ENCODE data around the gene SLC11A1. TPM values are rescaled to one million over a fixed set of nuclear protein-coding genes. Genes with fewer than 3 reads are reported as not detected.
A peak's percentile ranks its signal among the peaks of the same experiment; 100 is the strongest.

The SLC11A1 gene
- total RNA-seq, 1 experiment from 2014 or later: 0.33 TPM

GRCh38 chr2:218400930-218401881, 19.1 kb downstream of the SLC11A1 start:
- DNase-seq: no peak
- Histone ChIP-seq H3K27me3 (ENCODE audit: low read length) (no peaks in the 10 kb centered on the region), H3K9ac (ENCODE audit: low read length) (peak overlapping the region; percentile 97), H3K4me2 (ENCODE audit: low read length) (peak overlapping the region; percentile 88), H3K4me1 (ENCODE audit: insufficient read depth, low read length) (peaks cover 43% of the 10 kb centered on the region), H3K36me3 (ENCODE audit: low read depth, low read length) (peaks cover 4% of the 10 kb centered on the region; the same call in 1 of the 2 replicates), H3F3A (ENCODE audit: low read length, unreplicated experiment) (peaks cover 8% of the 10 kb centered on the region), H3K4me3 (ENCODE audit: low read length) (peak overlapping the region; percentile 86), H3K9me2 (replicated peaks; ENCODE audit: low read length) (no peaks in the 10 kb centered on the region), H3K27ac (ENCODE audit: low read length) (no peak overlapping the region), H3K79me2 (ENCODE audit: low read length) (peaks cover 44% of the 10 kb centered on the region), H4K20me1 (ENCODE audit: low read length) (no peaks in the 10 kb centered on the region), H3K9me3 (ENCODE audit: low read length) (no peaks in the 10 kb centered on the region), H2AFZ (ENCODE audit: low read length) (no peak overlapping the region)
- ChIA-PET POLR2A (ENCODE audit: unreplicated experiment) (no interaction called here), CTCF (no interaction called here)
- intact Hi-C loops (cut with micrococcal nuclease): no loop called here
- no peak for ATAC-seq
- no TSS peak for BruUV-seq (replicated peaks)
- TF ChIP-seq EZH2phosphoT487 (IDR thresholded peaks at IDR 0.05; ENCODE audit: borderline replicate concordance, low read length) (no peak), EZH2 (IDR thresholded peaks at IDR 0.05; ENCODE audit: low read length, unreplicated experiment) (no peak), CTCF (conservative IDR thresholded peaks at IDR 0.05; ENCODE audit: low read depth, low read length) (no peak)

- no peaks in the 10 kb centered on the region for H3K9me3 ChIP-seq (ENCODE audit: low read length)
- DNase-seq (no peak), ATAC-seq (no peak)
- POLR2A ChIA-PET (ENCODE audit: unreplicated experiment): no interaction called here
- H3K9ac ChIP-seq (ENCODE audit: low read length): no peak overlapping the region
- no peaks in the 10 kb centered on the region for H3K27me3 ChIP-seq (ENCODE audit: low read length)
- no peaks in the 10 kb centered on the region for H4K20me1 ChIP-seq (ENCODE audit: low read length)
- H3K4me3 ChIP-seq (ENCODE audit: low read length): peak overlapping the region; percentile 86; the same call in 1 of the 2 replicates
- no peak overlapping the region for H3K27ac ChIP-seq (ENCODE audit: low read length)
- TF ChIP-seq CTCF (conservative IDR thresholded peaks at IDR 0.05; ENCODE audit: low read depth, low read length): no peak
- TF ChIP-seq EZH2phosphoT487 (IDR thresholded peaks at IDR 0.05; ENCODE audit: borderline replicate concordance, low read length): no peak
- TF ChIP-seq EZH2 (IDR thresholded peaks at IDR 0.05; ENCODE audit: low read length, unreplicated experiment): no peak
- peaks cover 44% of the 10 kb centered on the region for H3K79me2 ChIP-seq (ENCODE audit: low read length)
- intact Hi-C loops (cut with micrococcal nuclease): no loop called here
- H3K4me1 ChIP-seq (ENCODE audit: insufficient read depth, low read length): peaks cover 43% of the 10 kb centered on the region
- H3K9me2 ChIP-seq (replicated peaks; ENCODE audit: low read length): no peaks in the 10 kb centered on the region
- BruUV-seq (replicated peaks): no TSS peak
- peaks cover 4% of the 10 kb centered on the region; the same call in 1 of the 2 replicates for H3K36me3 ChIP-seq (ENCODE audit: low read depth, low read length)
- H2AFZ ChIP-seq (ENCODE audit: low read length): no peak overlapping the region
- CTCF ChIA-PET: no interaction called here
- peak overlapping the region; percentile 88 for H3K4me2 ChIP-seq (ENCODE audit: low read length)
- H3F3A ChIP-seq (ENCODE audit: low read length, unreplicated experiment): peaks cover 4% of the 10 kb centered on the region
These were observed 19.8 kb downstream of the SLC11A1 start for GRCh38 chr2:218401890-218402289.

GRCh38 chr2:218402491-218402901, 20.4 kb downstream of the SLC11A1 start:
- no peak for ATAC-seq
- ChIA-PET CTCF (no interaction called here), POLR2A (ENCODE audit: unreplicated experiment) (no interaction called here)
- H3K4me2 ChIP-seq (ENCODE audit: low read length): no peak overlapping the region
- BruUV-seq (replicated peaks): no TSS peak
- no peak for TF ChIP-seq EZH2phosphoT487 (IDR thresholded peaks at IDR 0.05; ENCODE audit: borderline replicate concordance, low read length)
- no peak for TF ChIP-seq CTCF (conservative IDR thresholded peaks at IDR 0.05; ENCODE audit: low read depth, low read length)
- TF ChIP-seq EZH2 (IDR thresholded peaks at IDR 0.05; ENCODE audit: low read length, unreplicated experiment): no peak
- no peaks in the 10 kb centered on the region for H3K27me3 ChIP-seq (ENCODE audit: low read length)
- DNase-seq: no peak
- no peak overlapping the region for H3K9ac ChIP-seq (ENCODE audit: low read length)
- no peaks in the 10 kb centered on the region for H3K9me3 ChIP-seq (ENCODE audit: low read length)
- H3K9me2 ChIP-seq (replicated peaks; ENCODE audit: low read length): no peaks in the 10 kb centered on the region
- intact Hi-C loops (cut with micrococcal nuclease): no loop called here
- peaks cover 41% of the 10 kb centered on the region for H3K4me1 ChIP-seq (ENCODE audit: insufficient read depth, low read length)
- no peaks in the 10 kb centered on the region for H4K20me1 ChIP-seq (ENCODE audit: low read length)
- H3K36me3 ChIP-seq (ENCODE audit: low read depth, low read length): peaks cover 4% of the 10 kb centered on the region; the same call in 1 of the 2 replicates
- H3K4me3 ChIP-seq (ENCODE audit: low read length): no peak overlapping the region
- no peak overlapping the region for H3K27ac ChIP-seq (ENCODE audit: low read length)
- no peak overlapping the region for H2AFZ ChIP-seq (ENCODE audit: low read length)
- H3F3A ChIP-seq (ENCODE audit: low read length, unreplicated experiment): no peaks in the 10 kb centered on the region
- H3K79me2 ChIP-seq (ENCODE audit: low read length): peaks cover 43% of the 10 kb centered on the region

All from PC-3 (cell line).